CD4-positive, alpha-beta T cell treated with Interleukin-17A for 1 hour (primary cell): ENCODE measurements around the gene ARL8A.
"Not testable (repeated sequence)": the region's sequence is repeated elsewhere in the genome, so short reads cannot be mapped to it uniquely, and the experiment has no call there.

Source experiments
- DNase-seq: peaks from one replicate; pipeline ENCODE4 v3.0.0-alpha.2; 2020

The ARL8A gene

GRCh38 chr1:202144402-202145067 lies at the start of gene ARL8A:
TSS of gene ARL8A (minus strand) at chr1:202144737. CDS start at chr1:202144572, 165 bp downstream.
- DNase-seq = peak; percentile 67

DNA sequence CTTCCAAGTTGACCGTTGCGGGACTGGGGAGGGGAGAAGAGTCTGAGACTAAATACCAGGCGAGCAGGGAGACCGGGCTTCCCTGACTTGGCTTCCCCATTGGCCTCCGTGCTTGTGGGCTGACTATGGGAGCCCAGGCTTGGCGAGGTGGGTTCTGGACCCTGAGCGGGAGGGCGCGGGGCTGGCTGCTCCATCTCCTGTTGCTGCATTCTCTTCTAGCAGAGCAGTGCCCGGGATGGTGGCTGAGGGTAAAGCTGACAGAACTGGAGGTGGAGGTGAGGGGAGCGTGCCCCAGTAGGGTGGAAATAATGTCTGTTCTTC lies 49.8 kb upstream of the ARL8A start:
- DNase-seq = no peak

DNA sequence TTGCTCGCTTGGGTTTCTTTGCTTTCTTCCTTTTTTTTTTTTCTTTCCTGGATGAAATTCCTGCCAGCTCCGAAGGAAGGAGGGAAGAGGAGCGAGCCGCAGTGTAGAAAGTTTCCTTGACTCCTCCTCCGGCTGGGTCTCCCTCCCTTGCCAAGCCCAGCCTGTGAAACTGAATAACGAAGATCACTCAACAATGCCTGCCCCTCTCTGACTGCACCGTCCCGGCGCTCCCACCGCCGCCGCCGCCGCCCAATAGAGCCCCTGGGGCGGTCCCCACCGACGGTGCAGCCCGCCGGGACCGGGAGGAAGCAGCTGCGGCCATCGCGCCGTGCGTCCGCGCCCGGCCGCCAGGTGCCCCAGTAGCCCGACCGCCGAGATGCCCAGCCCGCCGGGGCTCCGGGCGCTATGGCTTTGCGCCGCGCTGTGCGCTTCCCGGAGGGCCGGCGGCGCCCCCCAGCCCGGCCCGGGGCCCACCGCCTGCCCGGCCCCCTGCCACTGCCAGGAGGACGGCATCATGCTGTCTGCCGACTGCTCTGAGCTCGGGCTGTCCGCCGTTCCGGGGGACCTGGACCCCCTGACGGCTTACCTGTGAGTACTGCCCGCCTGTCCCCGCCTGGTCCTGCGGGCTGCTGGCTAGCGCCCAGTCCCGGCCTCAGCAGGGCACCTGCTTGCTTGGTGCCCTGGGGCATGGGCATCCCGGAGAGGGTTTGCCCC lies 49.2 kb upstream of the ARL8A start, which contains the start of gene LGR6:
LGR6 (plus strand) TSS at position 186 of the 714 bp plus-strand sequence; CDS start at position 377, 191 bp downstream.
- no peak for DNase-seq

DNA sequence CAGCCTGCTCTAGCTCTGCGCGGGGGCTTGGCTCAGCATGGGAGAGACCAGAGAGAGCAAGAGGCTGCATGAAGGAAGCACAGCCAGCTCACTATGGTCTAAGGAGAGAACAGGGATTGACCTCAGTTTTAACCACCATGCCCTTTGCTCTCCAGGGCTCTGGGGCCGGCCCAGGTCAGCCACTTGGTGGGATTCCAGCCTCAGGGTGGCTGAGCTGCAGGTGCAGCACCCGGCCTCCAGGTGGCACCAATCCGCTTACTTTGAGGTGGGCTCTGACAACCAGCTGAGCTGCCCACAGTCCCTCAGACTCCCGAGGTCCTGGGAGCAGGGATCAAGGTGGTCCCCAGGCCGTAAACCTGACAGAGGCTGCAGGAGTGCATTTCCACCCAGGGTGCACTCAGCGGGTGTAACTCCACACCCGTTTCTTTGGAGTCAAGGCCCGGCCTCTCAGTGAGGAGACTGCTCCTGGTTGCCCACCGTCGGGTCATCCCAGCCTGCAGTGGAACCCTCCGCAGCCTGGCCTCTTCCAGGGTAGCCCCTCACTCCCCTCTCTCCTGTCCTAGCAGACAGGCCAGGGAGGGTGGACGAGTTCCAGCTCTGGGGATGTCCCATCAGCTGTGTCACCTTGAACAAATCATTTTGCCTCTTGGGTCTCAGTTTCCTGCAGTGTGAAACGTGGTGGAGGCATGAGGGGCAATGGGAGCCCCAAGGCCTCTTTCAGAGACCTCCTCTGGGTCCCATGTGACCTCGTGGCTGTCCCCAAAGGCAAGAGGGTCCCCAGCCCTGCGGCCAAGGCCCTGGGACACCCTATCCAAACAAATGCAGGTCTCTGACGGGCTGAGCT lies 48.5 kb upstream of the ARL8A start:
- DNase-seq = peak; percentile 62

DNA sequence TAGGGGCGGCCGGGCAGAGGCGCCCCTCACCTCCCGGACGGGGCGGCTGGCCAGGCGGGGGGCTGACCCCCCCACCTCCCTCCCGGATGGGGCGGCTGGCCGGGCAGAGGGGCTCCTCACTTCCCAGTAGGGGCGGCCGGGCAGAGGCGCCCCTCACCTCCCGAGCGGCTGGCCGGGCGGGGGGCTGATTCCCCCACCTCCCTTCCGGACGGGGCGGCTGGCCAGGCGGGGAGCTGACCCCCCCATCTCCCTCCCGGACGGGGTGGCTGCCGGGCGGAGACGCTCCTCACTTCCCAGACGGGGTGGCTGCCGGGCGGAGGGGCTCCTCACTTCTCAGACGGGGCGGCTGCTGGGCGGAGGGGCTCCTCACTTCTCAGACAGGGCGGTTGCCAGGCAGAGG lies 46.9 kb upstream of the ARL8A start:
- not testable (repeated sequence) for DNase-seq

GRCh38 chr1:202189918-202190715 lies 45.6 kb upstream of the ARL8A start:
- DNase-seq = no peak

DNA sequence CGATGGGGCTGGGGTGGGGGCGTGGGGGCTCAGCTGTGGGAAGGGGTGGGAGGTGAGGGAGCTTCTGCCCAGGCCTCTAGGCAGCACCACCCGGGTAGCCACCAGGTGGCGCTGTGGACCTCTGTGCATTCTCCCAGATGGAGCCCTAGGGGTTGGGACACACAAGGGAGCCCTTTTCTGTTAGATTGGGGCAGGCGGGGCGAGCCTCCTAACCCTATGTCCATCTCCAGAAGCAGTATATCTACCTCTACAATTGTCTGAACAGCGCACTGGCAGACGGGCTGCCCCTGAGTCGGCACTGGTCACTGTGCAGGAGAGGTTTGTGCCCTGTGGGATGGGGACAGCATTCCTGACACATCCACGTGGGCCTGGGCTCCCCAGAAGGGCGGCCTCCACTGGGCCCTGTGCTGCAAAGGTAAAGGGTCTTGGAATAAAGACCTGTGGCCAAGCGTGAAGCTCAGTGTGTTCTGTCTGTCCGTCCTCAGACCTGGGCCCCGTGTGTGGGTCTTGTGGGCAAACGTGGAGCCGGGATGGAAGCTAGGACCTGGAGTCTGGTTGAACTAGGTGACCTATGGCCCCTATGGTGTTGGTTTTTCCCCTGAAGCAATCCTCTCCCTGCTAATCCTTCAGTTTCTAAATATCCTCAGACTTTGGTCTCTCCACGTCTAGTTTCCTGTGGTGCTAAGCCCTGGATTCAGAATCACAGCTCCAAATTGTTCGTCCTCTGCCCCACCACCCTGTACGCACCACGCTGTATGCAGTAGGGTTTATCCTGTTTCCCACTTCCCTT lies 44.7 kb upstream of the ARL8A start:
- DNase-seq = peak; percentile 77

DNA sequence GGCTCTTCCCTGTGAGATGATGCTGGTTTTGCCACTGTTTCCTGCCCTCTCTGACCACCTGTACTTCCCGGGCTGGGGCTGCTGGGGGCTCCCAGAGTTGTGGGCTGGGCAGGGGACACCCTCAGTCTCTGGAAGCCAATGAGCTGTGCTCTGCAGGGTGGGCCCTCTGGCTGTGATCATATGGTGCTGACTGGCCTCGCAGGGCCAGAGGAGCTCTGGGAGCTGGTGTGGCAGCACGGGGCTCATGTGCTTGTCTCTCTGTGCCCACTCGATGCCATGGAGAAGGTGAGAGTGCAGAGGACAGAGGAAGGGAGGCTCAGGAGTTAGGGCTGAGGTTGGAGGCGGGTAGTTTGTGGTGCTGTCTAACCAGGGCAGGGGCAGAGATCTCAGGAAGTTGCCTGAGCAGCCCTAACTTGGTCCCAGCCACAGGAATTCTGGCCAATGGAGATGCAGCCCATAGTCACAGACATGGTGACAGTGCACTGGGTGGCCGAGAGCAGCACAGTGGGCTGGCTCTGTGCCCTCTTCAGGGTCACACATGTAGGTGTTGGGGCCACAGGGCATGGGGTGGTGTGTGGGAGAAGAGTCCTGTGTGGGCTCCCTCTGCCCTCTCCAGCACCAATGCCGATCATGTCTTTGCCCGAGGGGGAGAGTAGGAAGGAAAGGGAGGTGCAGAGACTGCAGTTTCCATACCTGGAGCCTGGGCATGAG lies 43.3 kb upstream of the ARL8A start:
- no peak for DNase-seq

- no peak for DNase-seq
Observed at GRCh38 chr1:202187041-202187671, 42.6 kb upstream of the ARL8A start.

DNA sequence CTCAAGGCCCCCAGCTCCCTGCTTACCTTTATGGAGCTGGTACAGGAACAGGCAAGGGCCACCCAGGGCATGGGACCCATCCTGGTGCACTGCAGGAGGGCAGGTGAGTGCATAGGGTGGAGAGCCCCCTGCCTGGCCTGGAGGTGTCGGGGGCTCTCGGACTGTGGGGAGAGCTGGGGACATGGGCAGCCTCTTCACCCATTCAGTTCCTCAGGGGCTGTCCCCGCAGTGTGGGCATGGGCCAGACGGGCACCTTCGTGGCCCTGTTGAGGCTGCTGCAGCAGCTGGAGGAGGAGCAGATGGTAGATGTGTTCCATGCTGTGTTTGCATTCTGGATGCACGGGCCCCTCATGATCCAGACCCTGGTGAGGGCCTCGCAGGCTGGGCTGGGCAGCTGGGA lies 41.8 kb upstream of the ARL8A start:
- no peak for DNase-seq

- DNase-seq = peak; percentile 71
Observed at GRCh38 chr1:202184750-202185460, 40.4 kb upstream of the ARL8A start.

GRCh38 chr1:202182040-202182877 lies 37.7 kb upstream of the ARL8A start:
- no peak for DNase-seq

- DNase-seq = no peak
Observed at GRCh38 chr1:202181586-202181985, 37.0 kb upstream of the ARL8A start.

DNA sequence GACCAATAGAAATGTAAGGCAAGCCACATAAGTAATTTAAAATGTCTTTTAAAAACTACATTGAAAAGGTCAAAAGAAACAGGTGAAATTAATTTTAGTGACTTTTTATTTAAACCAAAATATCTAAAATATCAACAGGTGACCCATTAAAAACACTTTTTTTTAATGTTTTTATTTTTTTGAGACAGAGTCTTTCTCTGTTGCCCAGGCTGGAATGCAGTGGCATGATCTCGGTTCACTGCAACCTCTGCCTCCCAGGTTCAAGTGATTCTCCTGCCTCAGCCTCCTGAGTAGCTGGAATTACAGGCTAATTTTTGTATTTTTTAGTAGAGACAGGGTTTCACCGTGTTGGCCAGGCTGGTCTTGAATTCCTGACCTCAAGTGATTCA lies 36.2 kb upstream of the ARL8A start:
- DNase-seq = not testable (repeated sequence)

DNA sequence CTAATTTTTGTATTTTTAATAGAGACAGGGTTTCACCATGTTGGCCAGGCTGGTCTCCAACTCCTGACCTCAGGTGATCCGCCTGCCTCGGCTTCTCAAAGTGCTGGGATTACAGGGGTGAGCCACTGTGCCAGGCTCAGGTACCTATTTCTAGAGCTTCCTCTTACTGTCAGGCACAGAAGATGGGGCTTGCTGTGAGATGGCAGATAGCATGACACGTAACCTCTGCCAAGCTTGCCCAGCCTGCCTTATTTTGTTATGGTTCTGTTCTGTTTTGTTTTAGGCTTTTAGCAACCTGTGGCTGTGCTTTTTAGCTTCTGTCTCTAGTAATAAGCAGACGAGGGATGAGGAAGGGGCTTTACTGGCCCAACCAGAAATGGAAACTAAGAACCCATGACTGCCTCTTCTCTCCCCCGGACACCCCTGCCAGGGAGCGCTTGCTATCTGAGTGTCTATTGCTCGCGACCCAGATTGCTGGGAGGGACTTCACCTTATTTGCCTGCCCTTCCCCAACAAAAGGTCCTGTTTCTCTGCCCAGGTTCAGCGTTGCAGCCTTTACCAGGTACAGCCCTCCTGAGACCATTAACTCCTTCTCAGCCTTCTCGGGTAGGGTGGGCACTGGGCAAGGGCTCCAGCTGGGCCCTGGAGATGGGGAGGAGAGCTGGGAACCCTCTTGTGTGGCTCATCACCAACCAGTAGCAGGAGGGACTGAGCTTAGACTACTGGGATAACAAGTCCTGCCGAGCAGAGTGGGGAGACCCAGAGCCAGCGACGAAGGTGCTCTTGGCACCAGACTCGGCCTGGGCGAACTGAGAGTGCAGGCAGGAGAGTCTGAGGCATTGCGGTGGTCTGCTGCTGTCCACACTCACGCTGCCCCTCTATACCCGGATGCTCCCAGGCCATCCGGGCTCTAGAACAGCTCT lies 35.6 kb upstream of the ARL8A start:
- no peak for DNase-seq

DNA sequence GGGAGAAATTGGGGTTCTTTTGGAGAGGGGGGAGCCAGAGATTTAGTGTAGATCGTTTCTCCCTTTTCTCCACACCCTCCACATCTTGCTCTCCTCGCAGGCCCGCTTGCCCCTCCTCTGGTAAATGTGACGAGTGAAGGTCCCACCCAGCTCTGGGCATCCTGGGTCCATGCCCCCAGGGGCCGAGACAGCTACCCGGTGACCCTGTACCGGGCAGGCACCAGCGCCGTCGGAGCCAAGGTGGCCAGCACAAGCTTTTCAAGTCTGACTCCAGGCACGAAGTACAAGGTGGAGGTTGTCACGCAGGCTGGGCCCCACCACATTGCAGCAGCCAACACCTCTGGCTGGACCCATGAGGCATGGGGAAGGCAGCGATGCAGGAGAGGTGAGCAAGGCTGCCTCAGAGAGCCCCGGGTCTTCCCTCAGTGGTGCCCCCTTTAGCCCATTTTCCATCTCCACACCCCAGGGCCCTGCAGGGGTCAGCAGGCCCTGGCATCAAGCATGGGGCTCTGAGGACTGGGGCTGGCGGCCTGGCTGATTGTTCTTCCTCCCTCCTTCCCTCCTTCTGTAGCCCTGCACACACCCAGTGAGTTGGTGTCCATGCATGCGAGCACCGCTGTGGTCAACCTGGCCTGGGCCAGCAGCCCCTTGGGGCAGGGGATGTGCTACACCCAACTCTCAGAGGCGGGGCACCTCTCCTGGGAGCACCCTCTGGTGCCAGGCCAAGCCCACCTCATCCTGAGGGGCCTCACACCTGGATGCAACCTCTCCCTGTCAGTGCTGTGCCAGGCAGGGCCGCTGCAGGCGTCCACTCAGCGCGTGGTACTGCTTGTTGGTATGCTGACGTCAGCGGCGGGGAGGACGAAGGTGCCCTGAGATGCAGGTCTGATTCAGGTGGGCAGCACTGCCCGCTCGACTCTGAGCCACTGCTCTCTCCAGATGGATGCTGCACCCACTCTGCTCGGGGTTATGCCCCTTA lies 32.7 kb upstream of the ARL8A start:
- DNase-seq = no peak

GRCh38 chr1:202173993-202174392 lies 29.5 kb upstream of the ARL8A start:
- DNase-seq = no peak
